Measurements from ENCODE around the gene RGS6. TPM values are rescaled to one million over a fixed set of nuclear protein-coding genes. Genes with fewer than 3 reads are reported as not detected.

RGS6 gene
- total and polyA plus RNA-seq, 8 donors = 0.12 to 4.1 (median 2.8) TPM

GRCh38 chr14:72172049-72172448 is 239.8 kb downstream of the RGS6 start:
- H3K27me3 ChIP-seq = no peaks in the 10 kb centered on the region
- H3K9me3 ChIP-seq = no peaks in the 10 kb centered on the region
- no peak overlapping the region for H3K4me3 ChIP-seq
- H3K27ac ChIP-seq = no peak overlapping the region
- no peak for DNase-seq
- intact Hi-C loops (cut with DNase I) = no loop called here
- no peaks in the 10 kb centered on the region for H3K36me3 ChIP-seq
- ATAC-seq = no peak
- no peak for TF ChIP-seq CTCF (IDR thresholded peaks at IDR 0.05)
- H3K4me1 ChIP-seq = no peaks in the 10 kb centered on the region

- Histone ChIP-seq H3K4me3 (no peak overlapping the region), H3K4me1 (no peaks in the 10 kb centered on the region), H3K36me3 (no peaks in the 10 kb centered on the region), H3K27me3 (no peaks in the 10 kb centered on the region), H3K9me3 (no peaks in the 10 kb centered on the region), H3K27ac (no peak overlapping the region)
- DNase-seq (no peak), ATAC-seq (no peak)
- no peak for TF ChIP-seq CTCF (IDR thresholded peaks at IDR 0.05)
- intact Hi-C loops (cut with DNase I) = no loop called here
Measured at GRCh38 chr14:72172597-72172996, 240.4 kb downstream of the RGS6 start.

- H3K27ac ChIP-seq = no peak overlapping the region
- no peak overlapping the region for H3K4me3 ChIP-seq
- intact Hi-C loops (cut with DNase I) = no loop called here
- no peaks in the 10 kb centered on the region for H3K9me3 ChIP-seq
- DNase-seq = no peak
- H3K4me1 ChIP-seq = no peaks in the 10 kb centered on the region
- no peaks in the 10 kb centered on the region for H3K36me3 ChIP-seq
- no peak for ATAC-seq
- no peaks in the 10 kb centered on the region for H3K27me3 ChIP-seq
- no peak for TF ChIP-seq CTCF (IDR thresholded peaks at IDR 0.05)
Measured at GRCh38 chr14:72173038-72173720, 240.9 kb downstream of the RGS6 start.

- Histone ChIP-seq H3K27me3 (no peaks in the 10 kb centered on the region), H3K4me1 (no peaks in the 10 kb centered on the region), H3K4me3 (no peak overlapping the region), H3K27ac (no peak overlapping the region), H3K36me3 (no peaks in the 10 kb centered on the region), H3K9me3 (peaks cover 0 to 3% of the 10 kb centered on the region in 2 donors)
- no peak for ATAC-seq
- intact Hi-C loops (cut with DNase I) = no loop called here
- peak in 1 of 4 donors; percentile 20 for DNase-seq
- no peak for TF ChIP-seq CTCF (IDR thresholded peaks at IDR 0.05)
Measured at GRCh38 chr14:72177251-72177650, 245.0 kb downstream of the RGS6 start.

GRCh38 chr14:72178517-72178916 is 246.3 kb downstream of the RGS6 start:
- Histone ChIP-seq H3K9me3 (peaks cover 0 to 3% of the 10 kb centered on the region in 2 donors), H3K36me3 (no peaks in the 10 kb centered on the region), H3K4me1 (no peaks in the 10 kb centered on the region), H3K27ac (no peak overlapping the region), H3K27me3 (no peaks in the 10 kb centered on the region), H3K4me3 (no peak overlapping the region)
- intact Hi-C loops (cut with DNase I) = no loop called here
- TF ChIP-seq CTCF (IDR thresholded peaks at IDR 0.05) = no peak
- DNase-seq (no peak), ATAC-seq (no peak)

Measured in left lung (tissue), 10 donors.